ENCODE data around the gene KIF16B. TPM values are rescaled to one million over a fixed set of nuclear protein-coding genes. Genes with fewer than 3 reads are reported as not detected.

The KIF16B gene
- total and polyA plus RNA-seq, 2 donors (not counting 3 experiments of a cell fraction or from before 2014, with no cell fraction given): 2.9 to 8.8 TPM

GRCh38 chr20:16230402-16230801 is 342.8 kb downstream of the KIF16B start:
- ChIA-PET POLR2A (no interaction called here), CTCF (no interaction called here)
- BruUV-seq (replicated peaks): no TSS peak
- no peak overlapping the region for H3K4me2 ChIP-seq (ENCODE audit: insufficient read depth, low read length)
- H3K9me3 ChIP-seq (replicated peaks; ENCODE audit: control insufficient read depth, insufficient read depth, low read length): no peaks in the 10 kb centered on the region
- H3K9ac ChIP-seq (replicated peaks; ENCODE audit: extremely low read depth, insufficient read depth, low read length): no peak overlapping the region
- DNase-seq (ENCODE audit: low read depth, low spot score) (no peak), FAIRE-seq (no peak)
- H3K9me1 ChIP-seq (replicated peaks; ENCODE audit: control insufficient read depth, extremely low read depth, insufficient read depth, low read length): no peaks in the 10 kb centered on the region
- intact Hi-C loops (cut with micrococcal nuclease) (no loop called here), dilution Hi-C loops (cut with MboI; ENCODE audit: extremely low pct_ligation_motif_present, low sequenced_read_pairs) (no loop called here)
- TF ChIP-seq EZH2 (IDR thresholded peaks at IDR 0.05; ENCODE audit: borderline replicate concordance, low read depth, low read length, severe bottlenecking) (no peak), CTCF (IDR thresholded peaks at IDR 0.05; ENCODE audit: extremely low read depth in 1 of 2, insufficient read depth in 1 of 2, low read depth in 1 of 2, low read length in 2 of 2) (no peak), MAX (IDR thresholded peaks at IDR 0.05; ENCODE audit: insufficient read depth, insufficient read length) (no peak), JUN (IDR thresholded peaks at IDR 0.05; ENCODE audit: borderline replicate concordance, insufficient read depth, insufficient read length, low read depth) (no peak), GATA2 (IDR thresholded peaks at IDR 0.05; ENCODE audit: insufficient read depth, insufficient read length, low read depth, low read length) (no peak), MYC (IDR thresholded peaks at IDR 0.05; ENCODE audit: low read depth, low read length) (no peak), POLR2AphosphoS5 (IDR thresholded peaks at IDR 0.05; ENCODE audit: insufficient read depth, low read depth, low read length) (no peak), POLR2A (IDR thresholded peaks at IDR 0.05; ENCODE audit: low read depth, low read length) (no peak), FOS (IDR thresholded peaks at IDR 0.05; ENCODE audit: borderline replicate concordance, insufficient read depth, low read length) (no peak)
- H3K4me1 ChIP-seq (ENCODE audit: control insufficient read depth, extremely low read depth, insufficient read depth, low read length): no peaks in the 10 kb centered on the region
- H3K4me3 ChIP-seq (replicated peaks in 1 of 3; ENCODE audit: insufficient read depth in 1 of 3, low read depth in 1 of 3, low read length in 3 of 3): no peak overlapping the region
- H3K27ac ChIP-seq (ENCODE audit: insufficient read depth, low read depth, low read length): no peak overlapping the region
- H2AFZ ChIP-seq (ENCODE audit: low read depth, low read length): no peak overlapping the region
- no peaks in the 10 kb centered on the region for H4K20me1 ChIP-seq (replicated peaks; ENCODE audit: control insufficient read depth, extremely low read depth, insufficient read depth, low read length)
- no peaks in the 10 kb centered on the region for H3K27me3 ChIP-seq (ENCODE audit: control insufficient read depth in 2 of 2, insufficient read depth in 2 of 2, low read length in 2 of 2)
- no peaks in the 10 kb centered on the region for H3K79me2 ChIP-seq (ENCODE audit: control insufficient read depth, insufficient read depth, low read length)
- no peaks in the 10 kb centered on the region for H3K36me3 ChIP-seq (ENCODE audit: control insufficient read depth in 2 of 2, extremely low read depth in 1 of 2, insufficient read depth in 2 of 2, low read length in 2 of 2)
